Measurements from ENCODE around the gene TEF.
"Not testable (repeated sequence)": the region's sequence is repeated elsewhere in the genome, so short reads cannot be mapped to it uniquely, and the experiment has no call there.

Gene TEF

GRCh38 chr22:41429232-41429950 is 47.6 kb downstream of the TEF start:
- H3K27ac ChIP-seq, result no peak overlapping the region
- TF ChIP-seq, protein P1, sequence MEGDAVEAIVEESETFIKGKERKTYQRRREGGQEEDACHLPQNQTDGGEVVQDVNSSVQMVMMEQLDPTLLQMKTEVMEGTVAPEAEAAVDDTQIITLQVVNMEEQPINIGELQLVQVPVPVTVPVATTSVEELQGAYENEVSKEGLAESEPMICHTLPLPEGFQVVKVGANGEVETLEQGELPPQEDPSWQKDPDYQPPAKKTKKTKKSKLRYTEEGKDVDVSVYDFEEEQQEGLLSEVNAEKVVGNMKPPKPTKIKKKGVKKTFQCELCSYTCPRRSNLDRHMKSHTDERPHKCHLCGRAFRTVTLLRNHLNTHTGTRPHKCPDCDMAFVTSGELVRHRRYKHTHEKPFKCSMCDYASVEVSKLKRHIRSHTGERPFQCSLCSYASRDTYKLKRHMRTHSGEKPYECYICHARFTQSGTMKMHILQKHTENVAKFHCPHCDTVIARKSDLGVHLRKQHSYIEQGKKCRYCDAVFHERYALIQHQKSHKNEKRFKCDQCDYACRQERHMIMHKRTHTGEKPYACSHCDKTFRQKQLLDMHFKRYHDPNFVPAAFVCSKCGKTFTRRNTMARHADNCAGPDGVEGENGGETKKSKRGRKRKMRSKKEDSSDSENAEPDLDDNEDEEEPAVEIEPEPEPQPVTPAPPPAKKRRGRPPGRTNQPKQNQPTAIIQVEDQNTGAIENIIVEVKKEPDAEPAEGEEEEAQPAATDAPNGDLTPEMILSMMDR (conservative IDR thresholded peaks at IDR 0.05), result no peak

DNA sequence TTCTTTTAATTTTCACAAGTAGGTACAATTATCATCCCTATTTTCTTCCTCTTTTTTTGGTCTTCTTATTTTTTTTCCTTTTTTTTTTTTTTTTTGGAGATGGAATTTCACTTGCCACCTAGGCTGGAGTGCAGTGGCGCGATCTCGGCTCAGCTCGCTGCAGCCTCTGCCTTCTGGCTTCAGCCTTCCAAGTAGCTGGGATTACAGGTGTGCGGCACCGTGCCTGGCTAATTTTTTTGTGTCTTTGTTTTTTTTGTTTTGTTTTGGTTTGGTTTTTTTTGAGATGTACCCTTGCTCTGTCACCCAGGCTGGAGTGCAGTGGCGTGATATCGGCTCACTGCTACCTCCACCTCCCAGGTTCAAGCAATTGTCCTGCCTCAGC is 48.2 kb downstream of the TEF start:
- H3K27ac ChIP-seq, result no peak overlapping the region
- TF ChIP-seq, protein P1 (conservative IDR thresholded peaks at IDR 0.05), result no peak

DNA sequence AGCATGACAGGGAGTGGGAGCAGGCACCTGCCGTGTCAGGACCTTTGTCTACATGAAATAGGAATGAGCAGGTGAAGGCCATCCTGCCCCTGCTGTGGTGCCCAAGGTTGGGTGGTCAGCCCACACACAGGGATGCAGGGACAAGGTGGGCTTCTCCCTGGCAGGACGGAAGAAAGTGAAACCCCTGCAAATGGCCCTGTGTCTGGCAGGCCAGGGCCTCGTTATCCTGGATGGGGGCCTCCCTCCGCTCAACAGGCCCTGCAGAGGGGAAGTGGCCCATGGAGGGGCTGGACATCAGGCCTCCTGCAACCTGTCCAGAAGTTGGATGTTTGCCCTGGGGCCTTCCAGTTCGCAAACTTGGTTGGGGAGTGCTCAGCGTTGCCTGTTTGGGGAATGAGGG is 49.9 kb downstream of the TEF start:
- no peak overlapping the region for H3K27ac ChIP-seq
- TF ChIP-seq, protein P1 (conservative IDR thresholded peaks at IDR 0.05), result no peak

DNA sequence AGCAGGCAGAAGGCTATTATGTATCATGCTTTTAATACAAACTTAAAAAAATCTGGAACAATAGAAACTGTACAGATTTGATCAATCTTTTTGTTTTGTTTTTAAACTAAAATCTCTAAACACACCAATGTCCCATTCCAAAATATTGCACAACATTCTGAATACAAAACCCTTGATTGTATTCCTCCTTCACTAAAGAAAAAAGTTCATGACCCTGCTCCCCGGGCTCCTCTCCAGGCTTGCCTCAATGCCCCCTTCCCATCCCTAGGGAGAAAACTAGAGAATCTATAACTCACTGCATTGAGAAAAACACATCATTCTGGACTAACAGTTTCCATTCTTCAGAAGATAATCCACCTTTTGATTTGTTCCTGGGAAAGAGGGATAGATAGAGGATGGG is 51.7 kb downstream of the TEF start:
- H3K27ac ChIP-seq, result not testable (repeated sequence)

- H3K27ac ChIP-seq, result not testable (repeated sequence)
Observed at GRCh38 chr22:41434361-41435003, 52.7 kb downstream of the TEF start.

- H3K27ac ChIP-seq, result no peak overlapping the region
- TF ChIP-seq, protein P1 (conservative IDR thresholded peaks at IDR 0.05), result no peak
Observed at GRCh38 chr22:41435560-41435959, 53.8 kb downstream of the TEF start.

GRCh38 chr22:41436322-41437113 is 54.8 kb downstream of the TEF start:
- TF ChIP-seq, protein P1 (conservative IDR thresholded peaks at IDR 0.05), result no peak
- H3K27ac ChIP-seq, result no peak overlapping the region

- H3K27ac ChIP-seq, result no peak overlapping the region
- TF ChIP-seq, protein P1 (conservative IDR thresholded peaks at IDR 0.05), result no peak
Observed at GRCh38 chr22:41437198-41437597, 55.5 kb downstream of the TEF start.

GRCh38 chr22:41440511-41440910 is 58.8 kb downstream of the TEF start:
- not testable (repeated sequence) for H3K27ac ChIP-seq

Data from VCaP (cell line).